ENCODE data around the gene LLGL2. TPM values are rescaled to one million over a fixed set of nuclear protein-coding genes. Genes with fewer than 3 reads are reported as not detected.
A peak's percentile ranks its signal among the peaks of the same experiment; 100 is the strongest.

LLGL2 gene
- total RNA-seq, 8 experiments from 2014 or later, result 0.60 to 6.1 (median 3.0) TPM

- ATAC-seq (replicated peaks in 6 of 8), result no peak
- Histone ChIP-seq H3K4me1 (replicated peaks in 1 of 2) (no peaks in the 10 kb centered on the region), H3K27ac (no peak overlapping the region), H3K4me3 (no peak overlapping the region)
- in situ Hi-C loops (cut with MboI; ENCODE audit: low pct_unique_long_range_greater_than_20kb in 2 of 9, low sequenced_read_pairs in 9 of 9, unreplicated experiment in 9 of 9), result no loop called here
- WGBS, 10 experiments, result 80 to 100% (median 80%) methylated on average over 1 to 2 of the region's 21 CpGs; no CpG with 5 or more reads in 6 of the 10 experiments
Observed at GRCh38 chr17:75498039-75498725, 27.3 kb upstream of the LLGL2 start.

GRCh38 chr17:75498726-75499213 lies 26.7 kb upstream of the LLGL2 start:
- WGBS, 10 experiments, result 50 to 100% (median 80%) methylated on average over 1 to 4 of the region's 16 CpGs; no CpG with 5 or more reads in 7 of the 10 experiments
- Histone ChIP-seq H3K4me1 (replicated peaks in 1 of 2) (no peaks in the 10 kb centered on the region), H3K27ac (no peak overlapping the region), H3K4me3 (no peak overlapping the region)
- in situ Hi-C loops (cut with MboI; ENCODE audit: low pct_unique_long_range_greater_than_20kb in 2 of 9, low sequenced_read_pairs in 9 of 9, unreplicated experiment in 9 of 9), result no loop called here
- ATAC-seq (replicated peaks in 6 of 8), result peak in 2 of 8 experiments; percentile 15 to 25

DNA sequence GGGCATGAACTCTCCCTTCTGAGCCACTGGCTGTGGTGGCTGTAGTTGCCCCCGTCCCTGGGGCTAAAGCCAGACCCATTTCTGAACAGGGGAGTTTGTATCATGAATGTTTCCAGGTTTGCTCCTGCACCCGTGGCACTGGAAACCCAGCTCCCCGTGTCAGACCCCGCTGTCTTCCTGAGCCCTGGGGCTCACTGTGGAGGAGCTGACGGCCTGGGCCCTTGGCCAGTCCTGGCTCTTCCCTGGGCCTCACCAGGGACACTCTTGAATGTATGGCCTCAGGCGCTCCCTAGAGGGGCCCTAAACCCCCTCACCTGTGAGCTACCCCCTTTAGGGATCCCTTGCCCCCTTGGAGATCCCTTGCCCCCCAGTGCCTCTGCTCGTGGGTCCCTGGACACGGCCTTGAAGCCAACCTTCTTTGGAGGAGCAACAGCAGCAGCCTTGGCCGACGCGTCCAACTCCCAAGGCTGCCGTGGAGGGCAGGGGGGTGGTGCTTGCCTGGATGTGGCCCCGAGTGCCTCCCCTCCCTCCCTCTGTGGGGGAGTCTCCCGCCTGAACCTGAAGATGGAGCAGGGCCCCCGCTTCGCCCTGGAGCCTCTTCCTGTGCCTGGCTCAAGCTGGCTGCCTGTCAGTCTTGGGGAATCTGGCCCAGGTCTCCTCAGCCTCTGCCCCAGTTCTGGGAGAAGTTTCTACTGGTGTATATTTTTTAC lies 26.0 kb upstream of the LLGL2 start:
- ATAC-seq (replicated peaks in 6 of 8), result no peak
- Histone ChIP-seq H3K4me3 (no peak overlapping the region), H3K4me1 (replicated peaks in 1 of 2) (no peaks in the 10 kb centered on the region), H3K27ac (no peak overlapping the region)
- 40 to 100% (median 86%) methylated on average over 2 to 5 of the region's 16 CpGs; no CpG with 5 or more reads in 7 of the 10 experiments for WGBS, 10 experiments
- in situ Hi-C loops (cut with MboI; ENCODE audit: low pct_unique_long_range_greater_than_20kb in 2 of 9, low sequenced_read_pairs in 9 of 9, unreplicated experiment in 9 of 9), result no loop called here

DNA sequence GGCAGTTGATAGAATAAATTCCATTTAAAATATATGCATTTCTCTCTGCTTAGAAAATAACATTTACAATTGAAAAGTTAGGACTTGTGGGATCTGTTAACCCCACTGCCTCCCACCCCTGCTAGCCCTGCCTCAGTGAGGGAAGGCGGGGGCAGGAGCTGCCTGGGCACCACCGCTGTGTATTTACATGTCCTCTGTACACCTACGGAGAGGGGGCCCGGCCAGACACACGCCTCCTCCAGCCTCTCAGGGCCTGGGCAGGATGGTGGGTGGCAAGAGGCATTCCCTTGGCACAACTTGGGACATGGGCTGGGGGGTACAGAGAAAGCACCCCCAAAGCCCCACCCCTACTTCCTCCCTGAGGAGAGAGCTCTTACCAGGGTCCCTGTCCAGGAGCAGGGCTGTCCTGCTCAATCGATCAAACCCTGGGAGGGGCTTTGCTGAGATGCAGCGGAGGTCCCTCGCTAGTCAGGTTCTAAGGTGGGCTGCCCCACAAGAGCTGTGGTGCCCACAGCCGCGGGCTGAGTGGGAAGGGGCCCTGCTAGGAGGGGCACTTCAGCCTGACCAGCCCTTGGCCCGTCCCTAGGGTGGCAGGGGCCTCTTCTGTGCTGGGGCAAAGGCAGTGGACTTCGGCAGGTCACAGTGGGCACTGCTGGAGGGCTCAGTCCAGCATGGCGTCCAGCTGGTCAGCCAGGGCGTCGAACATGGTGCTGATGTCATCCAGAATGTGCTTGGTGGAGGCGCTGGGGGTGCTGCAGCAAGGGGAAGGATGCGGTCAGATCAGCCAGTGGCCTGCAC lies 24.9 kb upstream of the LLGL2 start:
- WGBS, 10 experiments, result 60 to 100% (median 90%) methylated on average over 1 of the region's 17 CpGs; no CpG with 5 or more reads in 6 of the 10 experiments
- no peaks in the 10 kb centered on the region for H3K4me1 ChIP-seq (replicated peaks in 1 of 2)
- no peak overlapping the region for H3K4me3 ChIP-seq
- no peak overlapping the region for H3K27ac ChIP-seq
- in situ Hi-C loops (cut with MboI; ENCODE audit: low pct_unique_long_range_greater_than_20kb in 2 of 9, low sequenced_read_pairs in 9 of 9, unreplicated experiment in 9 of 9), result no loop called here
- no peak for ATAC-seq (replicated peaks in 6 of 8)

DNA sequence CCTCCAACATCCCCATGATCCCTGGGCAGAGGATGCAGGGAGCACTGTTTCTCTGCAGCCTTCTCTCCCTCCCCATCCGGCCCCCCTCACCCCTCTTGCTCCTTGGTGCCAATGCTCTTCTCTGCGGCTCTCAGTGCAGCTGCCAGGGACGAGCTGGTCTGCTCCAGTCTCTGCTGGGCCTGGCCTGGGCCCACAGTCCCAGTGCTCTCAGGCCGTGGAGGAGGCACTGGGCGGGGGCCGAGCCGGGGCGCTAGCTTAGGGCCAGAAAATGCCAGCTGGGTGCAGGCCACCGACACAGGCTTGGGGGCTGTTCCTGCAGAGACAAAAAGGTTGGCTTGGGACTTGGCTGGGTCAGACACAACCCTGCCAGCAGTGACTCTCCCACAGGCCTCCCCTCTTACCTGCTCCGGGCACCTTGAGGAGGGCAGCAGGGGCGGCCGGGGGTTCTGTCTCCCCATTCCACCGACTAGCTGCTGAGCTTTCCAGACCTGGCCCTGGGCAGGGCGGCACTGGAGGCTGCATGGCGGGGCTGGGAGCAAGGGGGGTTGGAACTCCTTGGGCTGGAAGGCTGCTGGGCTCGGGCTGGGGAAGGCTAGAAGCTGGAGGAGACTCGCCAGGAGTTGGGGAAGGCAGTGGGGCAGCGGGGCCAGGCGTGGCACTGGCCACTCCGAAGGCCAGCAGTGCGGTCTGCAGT lies 24.0 kb upstream of the LLGL2 start:
- in situ Hi-C loops (cut with MboI; ENCODE audit: low pct_unique_long_range_greater_than_20kb in 2 of 9, low sequenced_read_pairs in 9 of 9, unreplicated experiment in 9 of 9), result no loop called here
- ATAC-seq (replicated peaks in 6 of 8), result peak in 6 of 8 experiments; percentile 17 to 79 (median 46)
- H3K27ac ChIP-seq, result no peak overlapping the region
- no peaks in the 10 kb centered on the region for H3K4me1 ChIP-seq (replicated peaks in 1 of 2)
- WGBS, 10 experiments, result 95 to 100% methylated on average over 1 to 4 of the region's 21 CpGs; no CpG with 5 or more reads in 8 of the 10 experiments
- no peak overlapping the region for H3K4me3 ChIP-seq

- Histone ChIP-seq H3K27ac (no peak overlapping the region), H3K4me3 (no peak overlapping the region), H3K4me1 (replicated peaks in 1 of 2) (peaks cover 0 to 3% of the 10 kb centered on the region in 2 donors)
- ATAC-seq (replicated peaks in 6 of 8), result peak in 2 of 8 experiments; percentile 3 to 13
- in situ Hi-C loops (cut with MboI; ENCODE audit: low pct_unique_long_range_greater_than_20kb in 2 of 9, low sequenced_read_pairs in 9 of 9, unreplicated experiment in 9 of 9), result no loop called here
- no CpG with 5 or more reads among the region's 40 CpGs for WGBS, 10 experiments
Observed at GRCh38 chr17:75502072-75502720, 23.3 kb upstream of the LLGL2 start.

- no peak overlapping the region for H3K4me3 ChIP-seq
- H3K27ac ChIP-seq, result no peak overlapping the region
- peak in 2 of 8 experiments; percentile 1 to 7 for ATAC-seq (replicated peaks in 6 of 8)
- in situ Hi-C loops (cut with MboI; ENCODE audit: low pct_unique_long_range_greater_than_20kb in 2 of 9, low sequenced_read_pairs in 9 of 9, unreplicated experiment in 9 of 9), result no loop called here
- H3K4me1 ChIP-seq (replicated peaks in 1 of 2), result peaks cover 6 to 9% of the 10 kb centered on the region in 2 donors
- 100% methylated on average over 1 of the region's 25 CpGs; no CpG with 5 or more reads in 9 of the 10 experiments for WGBS, 10 experiments
Observed at GRCh38 chr17:75502721-75503329, 22.7 kb upstream of the LLGL2 start.

DNA sequence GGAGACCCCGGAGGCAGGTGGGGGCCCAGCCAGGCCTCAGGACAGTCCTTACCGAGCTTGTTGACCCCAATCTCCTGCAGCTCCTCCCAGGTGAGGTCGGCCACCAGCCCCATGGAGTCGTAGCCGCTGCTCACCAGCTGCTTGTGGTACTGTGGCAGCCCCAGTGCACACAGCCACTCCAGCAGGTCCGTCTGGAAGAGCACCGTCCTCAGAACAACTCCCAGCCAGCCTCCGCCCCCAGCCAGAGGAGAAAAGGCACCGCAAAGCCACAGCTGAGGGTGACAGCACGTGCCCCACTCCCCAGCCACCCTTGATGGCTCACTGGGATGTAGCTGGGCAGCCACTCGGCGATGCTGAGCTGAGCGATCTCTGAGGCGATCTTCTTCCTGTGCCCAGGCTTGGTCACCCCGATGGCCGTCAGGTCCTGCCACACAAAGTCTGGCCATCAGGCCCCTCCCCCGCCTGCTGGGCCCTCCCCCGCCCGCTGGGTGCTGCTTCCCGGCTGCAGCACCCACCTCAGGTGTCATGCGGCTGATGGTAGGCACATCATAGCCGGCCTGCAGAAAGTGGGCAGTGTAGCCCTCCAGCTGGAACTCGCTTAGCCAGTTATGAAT lies 22.1 kb upstream of the LLGL2 start:
- H3K27ac ChIP-seq, result no peak overlapping the region
- WGBS, 10 experiments, result 78 to 100% (median 80%) methylated on average over 1 to 4 of the region's 23 CpGs; no CpG with 5 or more reads in 5 of the 10 experiments
- no peak for ATAC-seq (replicated peaks in 6 of 8)
- H3K4me1 ChIP-seq (replicated peaks in 1 of 2), result peaks cover 12 to 16% of the 10 kb centered on the region in 2 donors
- H3K4me3 ChIP-seq, result no peak overlapping the region
- in situ Hi-C loops (cut with MboI; ENCODE audit: low pct_unique_long_range_greater_than_20kb in 2 of 9, low sequenced_read_pairs in 9 of 9, unreplicated experiment in 9 of 9), result no loop called here

- WGBS, 10 experiments, result 100% methylated on average over 2 of the region's 13 CpGs; no CpG with 5 or more reads in 9 of the 10 experiments
- H3K4me1 ChIP-seq (replicated peaks in 1 of 2), result peaks cover 18 to 21% of the 10 kb centered on the region in 2 donors
- H3K27ac ChIP-seq, result no peak overlapping the region
- in situ Hi-C loops (cut with MboI; ENCODE audit: low pct_unique_long_range_greater_than_20kb in 2 of 9, low sequenced_read_pairs in 9 of 9, unreplicated experiment in 9 of 9), result no loop called here
- ATAC-seq (replicated peaks in 6 of 8), result no peak
- H3K4me3 ChIP-seq, result no peak overlapping the region
Observed at GRCh38 chr17:75503976-75504346, 21.5 kb upstream of the LLGL2 start.

DNA sequence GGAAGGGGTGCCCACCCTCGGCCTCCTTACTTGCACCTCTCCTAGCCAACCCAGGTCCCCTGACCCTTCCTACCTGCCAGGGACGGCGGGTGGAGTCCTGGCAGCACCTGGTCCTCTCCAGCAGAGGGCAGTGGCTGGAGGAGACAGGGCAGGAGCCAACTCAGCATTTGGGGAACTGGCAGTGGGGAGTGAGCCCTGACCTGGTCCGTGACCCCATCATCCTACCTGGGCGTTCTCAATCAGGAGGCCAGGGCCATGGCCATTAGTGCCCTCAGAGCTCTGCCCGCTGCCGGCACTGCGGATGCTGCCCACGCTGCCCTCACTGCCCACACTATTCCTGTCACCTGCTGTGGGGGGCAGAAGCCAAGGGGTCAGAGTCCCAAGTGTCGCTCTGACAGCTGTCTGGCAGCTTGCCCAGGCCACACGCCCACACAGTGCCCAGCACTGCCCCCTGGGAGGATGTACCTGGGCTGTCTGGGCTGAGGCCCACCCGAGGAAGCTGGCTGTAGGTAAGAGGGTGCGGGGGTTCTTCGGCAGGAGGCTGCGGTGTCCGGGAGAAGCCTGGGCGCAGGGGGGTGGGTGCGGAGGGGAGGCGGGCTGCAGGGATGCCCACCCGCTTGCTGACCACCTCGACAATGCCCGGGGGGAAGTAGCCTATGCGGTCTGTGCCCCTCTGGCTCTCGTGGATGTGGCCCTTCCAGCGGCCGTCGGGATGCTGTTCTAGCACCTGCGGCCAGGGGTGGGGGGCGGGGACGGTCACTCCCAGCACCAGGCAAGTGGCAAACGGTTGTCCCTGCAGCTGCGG lies 20.9 kb upstream of the LLGL2 start:
- no peak overlapping the region for H3K4me3 ChIP-seq
- H3K27ac ChIP-seq, result no peak overlapping the region
- peak in 3 of 8 experiments; percentile 17 to 51 (median 19) for ATAC-seq (replicated peaks in 6 of 8)
- in situ Hi-C loops (cut with MboI; ENCODE audit: low pct_unique_long_range_greater_than_20kb in 2 of 9, low sequenced_read_pairs in 9 of 9, unreplicated experiment in 9 of 9), result no loop called here
- peaks cover 18 to 26% of the 10 kb centered on the region in 2 donors for H3K4me1 ChIP-seq (replicated peaks in 1 of 2)
- 32 to 93% (median 63%) methylated on average over 3 to 4 of the region's 32 CpGs; no CpG with 5 or more reads in 6 of the 10 experiments for whole genome bisulfite sequencing, 10 experiments

- no peak overlapping the region for H3K27ac ChIP-seq
- 80 to 100% (median 89%) methylated on average over 1 to 3 of the region's 4 CpGs; no CpG with 5 or more reads in 7 of the 10 experiments for WGBS, 10 experiments
- no peak overlapping the region for H3K4me3 ChIP-seq
- in situ Hi-C loops (cut with MboI; ENCODE audit: low pct_unique_long_range_greater_than_20kb in 2 of 9, low sequenced_read_pairs in 9 of 9, unreplicated experiment in 9 of 9), result no loop called here
- no peak for ATAC-seq (replicated peaks in 6 of 8)
- H3K4me1 ChIP-seq (replicated peaks in 1 of 2), result peaks cover 18 to 26% of the 10 kb centered on the region in 2 donors
Observed at GRCh38 chr17:75505152-75505409, 20.4 kb upstream of the LLGL2 start.

All from motor neuron (in vitro differentiated cells).